ENCODE data around the gene PRCD. TPM values are rescaled to one million over a fixed set of nuclear protein-coding genes. Genes with fewer than 3 reads are reported as not detected.
A peak's percentile ranks its signal among the peaks of the same experiment; 100 is the strongest.

The PRCD gene
- total RNA-seq, 4 donors from 2014 or later = 0.26 to 13.4 (median 0.69) TPM; not detected in 1

DNA sequence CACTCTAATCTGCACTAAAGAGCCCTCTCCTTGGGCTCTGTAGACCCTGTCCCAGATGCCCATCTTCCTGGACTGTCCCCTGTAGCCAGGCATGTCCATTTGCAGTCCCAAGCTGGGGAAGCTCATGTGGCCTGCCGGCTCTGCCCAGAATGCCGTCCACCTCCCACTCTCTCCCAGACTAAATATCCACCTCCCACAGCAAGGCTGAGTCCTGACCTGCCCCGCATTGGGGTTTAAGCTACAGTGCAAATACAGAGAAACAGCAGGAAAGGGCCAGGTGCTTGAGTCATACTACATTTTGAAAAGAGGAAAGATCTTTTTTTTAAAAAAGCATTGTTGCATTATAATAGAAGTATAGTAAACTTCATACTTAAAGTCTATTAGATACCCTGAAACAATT, 42.8 kb downstream of the PRCD start:
- no peaks in the 10 kb centered on the region for H3K9me3 ChIP-seq
- peaks cover 2 to 5% of the 10 kb centered on the region in 2 donors for H3K27me3 ChIP-seq
- TF ChIP-seq POLR2A (IDR thresholded peaks at IDR 0.05) = no peak
- TF ChIP-seq, protein P1, sequence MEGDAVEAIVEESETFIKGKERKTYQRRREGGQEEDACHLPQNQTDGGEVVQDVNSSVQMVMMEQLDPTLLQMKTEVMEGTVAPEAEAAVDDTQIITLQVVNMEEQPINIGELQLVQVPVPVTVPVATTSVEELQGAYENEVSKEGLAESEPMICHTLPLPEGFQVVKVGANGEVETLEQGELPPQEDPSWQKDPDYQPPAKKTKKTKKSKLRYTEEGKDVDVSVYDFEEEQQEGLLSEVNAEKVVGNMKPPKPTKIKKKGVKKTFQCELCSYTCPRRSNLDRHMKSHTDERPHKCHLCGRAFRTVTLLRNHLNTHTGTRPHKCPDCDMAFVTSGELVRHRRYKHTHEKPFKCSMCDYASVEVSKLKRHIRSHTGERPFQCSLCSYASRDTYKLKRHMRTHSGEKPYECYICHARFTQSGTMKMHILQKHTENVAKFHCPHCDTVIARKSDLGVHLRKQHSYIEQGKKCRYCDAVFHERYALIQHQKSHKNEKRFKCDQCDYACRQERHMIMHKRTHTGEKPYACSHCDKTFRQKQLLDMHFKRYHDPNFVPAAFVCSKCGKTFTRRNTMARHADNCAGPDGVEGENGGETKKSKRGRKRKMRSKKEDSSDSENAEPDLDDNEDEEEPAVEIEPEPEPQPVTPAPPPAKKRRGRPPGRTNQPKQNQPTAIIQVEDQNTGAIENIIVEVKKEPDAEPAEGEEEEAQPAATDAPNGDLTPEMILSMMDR (IDR thresholded peaks at IDR 0.05) = no peak
- no peaks in the 10 kb centered on the region for H3K36me3 ChIP-seq
- no peak overlapping the region for H3K4me3 ChIP-seq
- H3K27ac ChIP-seq = no peak overlapping the region
- no peak for DNase-seq
- no peaks in the 10 kb centered on the region for H3K4me1 ChIP-seq
- intact Hi-C loops (cut with DNase I; ENCODE audit: low total_unique reads) = no loop called here

DNA sequence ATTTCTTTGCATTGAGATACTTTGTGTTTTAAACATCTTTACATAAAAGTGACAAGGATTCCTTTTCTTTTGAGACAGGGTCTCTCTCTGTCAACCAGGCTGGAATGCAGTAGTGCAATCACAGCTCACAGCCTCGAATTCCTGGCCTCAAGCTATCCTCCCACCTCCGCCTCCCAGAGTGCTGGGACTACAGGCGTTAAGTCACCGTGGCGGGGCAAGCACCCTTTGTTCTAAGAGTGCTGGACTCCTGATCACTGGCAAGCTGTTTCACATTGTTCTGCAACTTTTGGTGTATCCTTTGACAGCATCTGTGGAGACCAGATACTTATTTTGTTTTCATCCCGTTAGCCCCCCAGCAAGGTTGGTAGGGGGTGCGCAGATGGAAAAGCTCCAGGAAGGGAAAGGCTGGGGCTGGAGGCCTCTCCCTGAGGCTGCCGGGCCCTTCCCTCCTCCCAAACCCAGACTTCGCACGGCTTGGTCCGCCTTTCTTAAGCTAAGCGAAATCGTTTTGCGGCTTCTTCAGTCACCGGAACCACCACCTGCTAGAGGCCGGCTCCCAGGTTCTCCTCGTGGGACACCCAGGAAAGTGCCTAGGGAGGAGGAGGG, 44.7 kb downstream of the PRCD start:
- intact Hi-C loops (cut with DNase I; ENCODE audit: low total_unique reads) = no loop called here
- no peak for TF ChIP-seq POLR2A (IDR thresholded peaks at IDR 0.05)
- TF ChIP-seq, protein P1 (IDR thresholded peaks at IDR 0.05) = peak in 1 of 4 experiments; percentile 9
- no peaks in the 10 kb centered on the region for H3K9me3 ChIP-seq
- H3K4me1 ChIP-seq = no peaks in the 10 kb centered on the region
- H3K27ac ChIP-seq = peak overlapping the region in 1 of 2 donors; percentile 16
- peaks cover 3 to 5% of the 10 kb centered on the region in 2 donors for H3K27me3 ChIP-seq
- H3K4me3 ChIP-seq = peak overlapping the region; percentile 38 to 40
- no peaks in the 10 kb centered on the region for H3K36me3 ChIP-seq
- DNase-seq = no peak

DNA sequence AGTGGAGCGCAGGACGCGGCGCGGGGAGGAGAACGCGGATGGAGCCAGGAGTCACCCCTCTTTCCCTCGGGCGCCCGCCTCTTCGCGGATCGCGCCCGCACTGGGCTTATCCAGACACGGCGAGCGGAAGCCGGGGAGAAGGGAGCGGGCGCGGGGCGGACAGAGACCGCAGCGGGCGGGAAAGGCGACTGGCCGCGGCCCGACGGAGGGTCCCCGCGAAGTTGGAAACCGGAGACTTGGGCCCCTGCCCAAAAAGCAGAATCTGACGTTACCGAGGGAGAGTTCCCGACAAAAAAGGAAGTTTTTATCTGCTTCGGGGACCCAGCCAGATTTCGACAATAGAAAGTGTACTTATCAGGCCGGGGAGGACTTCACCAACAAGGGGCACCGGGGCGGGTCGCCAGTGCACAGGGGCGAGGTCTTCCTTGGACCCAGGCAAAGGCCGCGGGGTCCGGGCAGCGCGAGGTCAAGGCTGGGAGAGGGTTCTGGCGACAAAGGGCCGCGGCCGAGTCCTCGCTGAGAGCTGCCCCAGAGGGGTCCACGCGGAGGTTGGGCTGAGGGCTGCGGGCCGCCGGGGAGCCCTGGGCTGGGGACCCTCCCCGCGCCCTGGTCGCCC, 45.3 kb downstream of the PRCD start:
- H3K27me3 ChIP-seq = peaks cover 3 to 5% of the 10 kb centered on the region in 2 donors
- peak overlapping the region in 1 of 2 donors; percentile 16 for H3K27ac ChIP-seq
- intact Hi-C loops (cut with DNase I; ENCODE audit: low total_unique reads) = no loop called here
- no peak for DNase-seq
- peak overlapping the region; percentile 38 to 40 for H3K4me3 ChIP-seq
- H3K4me1 ChIP-seq = no peaks in the 10 kb centered on the region
- no peaks in the 10 kb centered on the region for H3K36me3 ChIP-seq
- TF ChIP-seq POLR2A (IDR thresholded peaks at IDR 0.05) = no peak
- TF ChIP-seq, protein P1 (IDR thresholded peaks at IDR 0.05) = no peak
- no peaks in the 10 kb centered on the region for H3K9me3 ChIP-seq

DNA sequence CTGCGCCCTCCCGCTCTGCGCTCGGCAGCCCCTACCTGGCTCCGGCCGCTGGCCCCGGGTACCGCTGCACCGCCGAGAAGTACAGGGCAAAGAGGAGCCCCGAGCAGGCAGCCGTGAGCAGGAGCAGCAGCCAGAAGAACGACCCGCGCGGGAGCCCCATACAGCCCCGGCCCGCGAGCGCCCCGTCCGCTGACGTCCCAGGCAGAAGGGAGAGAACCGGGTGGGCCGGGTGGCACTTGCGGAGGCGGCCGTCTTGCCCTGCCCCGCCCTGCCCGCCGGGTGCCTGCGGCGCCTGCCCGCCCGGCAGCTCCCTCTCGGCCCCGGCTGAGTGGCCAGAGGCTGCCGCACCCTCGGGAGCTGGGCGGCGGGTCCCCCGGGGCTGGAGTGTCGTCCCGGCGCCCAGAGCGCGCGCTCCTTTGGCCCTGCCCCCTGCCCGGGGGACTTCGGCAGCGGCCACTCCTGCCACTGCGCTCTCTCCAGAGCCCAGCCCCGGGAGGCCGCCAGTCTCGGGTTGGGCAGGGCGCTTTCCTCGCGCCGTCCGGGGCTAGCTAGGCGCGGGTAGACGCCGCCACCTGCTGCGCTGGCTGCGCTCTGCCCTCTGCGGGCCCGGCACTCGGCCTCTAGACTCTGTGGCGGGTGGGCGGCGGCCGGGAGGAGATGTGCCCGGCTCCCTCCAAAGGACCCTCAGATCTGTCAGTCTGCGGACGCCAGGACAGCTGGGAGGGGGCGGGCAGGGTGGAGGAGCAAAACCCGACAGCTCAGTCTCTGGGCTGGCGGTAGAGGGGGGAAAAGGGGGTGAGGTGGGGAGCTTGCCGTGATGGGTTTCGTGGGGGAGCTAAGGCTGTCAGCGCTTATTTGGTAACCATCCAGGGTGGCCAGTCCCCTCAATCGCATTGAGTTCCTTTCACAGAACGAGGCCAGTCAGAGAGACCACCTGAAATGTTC, 46.1 kb downstream of the PRCD start, which contains the start of gene ST6GALNAC2:
Gene ST6GALNAC2 (minus strand): TSS at position 212 of the 945 bp plus-strand sequence. CDS start 52 bp downstream, at position 160.
- H3K9me3 ChIP-seq = no peaks in the 10 kb centered on the region
- no peaks in the 10 kb centered on the region for H3K36me3 ChIP-seq
- peaks cover 3 to 5% of the 10 kb centered on the region in 2 donors for H3K27me3 ChIP-seq
- TF ChIP-seq POLR2A (IDR thresholded peaks at IDR 0.05) = peak in 1 of 2 donors; percentile 42
- TF ChIP-seq, protein P1 (IDR thresholded peaks at IDR 0.05) = peak; percentile 32 to 67 (median 48)
- H3K27ac ChIP-seq = peak within 1 kb of the TSS in 1 of 2 donors; percentile 16
- no peaks in the 10 kb centered on the region for H3K4me1 ChIP-seq
- DNase-seq = peak; percentile 36 to 42
- intact Hi-C loops (cut with DNase I; ENCODE audit: low total_unique reads) = no loop called here
- H3K4me3 ChIP-seq = peak within 1 kb of the TSS; percentile 38 to 40
